Coronary artery (tissue), 2 donors: ENCODE measurements around the gene MEG3.

Experiments
- DNase-seq: peaks from one replicate; pipeline ENCODE4 v3.0.0-alpha.2; 2017; ENCODE audit warnings: low spot score
- H3K27ac ChIP-seq, 2 donors: fragments of 200-600 bp; sonication (generic); one replicate each; pipeline ENCODE4 v1.5.1; 2016 to 2019
- H3K4me3 ChIP-seq: fragments of 200-600 bp; sonication (generic); 2 replicates; pipeline ENCODE4 v1.5.1; 2016; ENCODE audit warnings: mild to moderate bottlenecking, moderate library complexity
- TF ChIP-seq, protein P1 (sequence below): fragments of 200-600 bp; sonication (generic); IDR thresholded peaks from one replicate; pipeline ENCODE4 v1.5.1; 2019; ENCODE audit warnings: antibody characterized with exemption

Gene MEG3

DNA sequence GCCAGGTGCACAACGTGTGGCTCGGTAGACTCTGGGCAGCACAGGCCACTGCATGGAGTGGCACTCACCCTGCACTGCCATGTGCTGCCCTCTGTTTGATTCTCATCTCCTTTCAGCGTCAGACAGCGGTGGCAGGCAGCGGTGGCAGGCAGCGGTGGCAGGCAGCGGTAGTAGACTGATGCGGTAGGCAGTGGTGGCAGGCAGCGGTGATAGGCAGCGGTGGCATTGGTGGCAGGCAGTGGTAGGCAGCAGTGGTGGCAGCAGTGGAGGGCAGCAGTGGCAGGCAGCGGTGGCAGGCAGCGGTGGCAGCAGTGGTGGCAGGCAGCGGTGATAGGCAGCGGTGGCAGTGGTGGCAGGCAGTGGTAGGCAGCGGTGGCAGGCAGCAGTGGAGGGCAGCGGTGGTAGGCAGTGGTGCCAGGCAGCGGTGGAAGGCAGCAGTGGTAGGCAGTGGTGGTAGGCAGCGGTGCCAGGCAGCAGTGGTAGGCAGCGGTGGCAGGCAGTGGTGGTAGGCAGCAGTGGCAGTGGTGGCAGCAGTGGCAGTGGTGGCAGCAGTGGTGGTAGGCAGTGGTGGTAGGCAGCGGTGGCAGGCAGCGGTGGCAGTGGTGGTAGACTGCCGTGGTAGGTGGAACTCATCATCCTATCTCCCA is 6.0 kb upstream of the MEG3 start:
- H3K27ac ChIP-seq: no peak overlapping the region
- H3K4me3 ChIP-seq: no peak overlapping the region
- DNase-seq: no peak
- TF ChIP-seq, protein P1, sequence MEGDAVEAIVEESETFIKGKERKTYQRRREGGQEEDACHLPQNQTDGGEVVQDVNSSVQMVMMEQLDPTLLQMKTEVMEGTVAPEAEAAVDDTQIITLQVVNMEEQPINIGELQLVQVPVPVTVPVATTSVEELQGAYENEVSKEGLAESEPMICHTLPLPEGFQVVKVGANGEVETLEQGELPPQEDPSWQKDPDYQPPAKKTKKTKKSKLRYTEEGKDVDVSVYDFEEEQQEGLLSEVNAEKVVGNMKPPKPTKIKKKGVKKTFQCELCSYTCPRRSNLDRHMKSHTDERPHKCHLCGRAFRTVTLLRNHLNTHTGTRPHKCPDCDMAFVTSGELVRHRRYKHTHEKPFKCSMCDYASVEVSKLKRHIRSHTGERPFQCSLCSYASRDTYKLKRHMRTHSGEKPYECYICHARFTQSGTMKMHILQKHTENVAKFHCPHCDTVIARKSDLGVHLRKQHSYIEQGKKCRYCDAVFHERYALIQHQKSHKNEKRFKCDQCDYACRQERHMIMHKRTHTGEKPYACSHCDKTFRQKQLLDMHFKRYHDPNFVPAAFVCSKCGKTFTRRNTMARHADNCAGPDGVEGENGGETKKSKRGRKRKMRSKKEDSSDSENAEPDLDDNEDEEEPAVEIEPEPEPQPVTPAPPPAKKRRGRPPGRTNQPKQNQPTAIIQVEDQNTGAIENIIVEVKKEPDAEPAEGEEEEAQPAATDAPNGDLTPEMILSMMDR: no peak

DNA sequence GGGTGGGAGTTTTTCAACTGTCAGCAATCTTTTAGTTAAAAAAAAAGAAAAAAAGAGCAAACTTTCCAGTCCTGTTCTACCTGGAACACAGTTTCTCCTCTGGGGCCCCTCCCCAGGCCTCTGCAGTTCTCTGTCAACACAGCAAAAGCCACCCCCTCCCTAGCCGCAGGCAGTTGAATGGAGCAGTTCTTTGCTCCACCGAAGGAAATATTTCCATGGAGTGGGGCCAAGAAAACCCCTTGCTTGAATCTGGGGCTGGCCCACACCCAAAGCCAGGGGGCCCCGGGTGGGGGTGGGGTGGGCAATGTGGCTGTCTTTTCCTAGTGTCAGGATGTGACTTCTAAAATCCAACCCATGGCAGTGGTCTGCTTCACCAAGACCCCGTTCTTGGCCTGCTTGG is 5.0 kb upstream of the MEG3 start:
- DNase-seq: no peak
- TF ChIP-seq, protein P1: no peak
- Histone ChIP-seq H3K4me3 (no peak overlapping the region), H3K27ac (no peak overlapping the region)

DNA sequence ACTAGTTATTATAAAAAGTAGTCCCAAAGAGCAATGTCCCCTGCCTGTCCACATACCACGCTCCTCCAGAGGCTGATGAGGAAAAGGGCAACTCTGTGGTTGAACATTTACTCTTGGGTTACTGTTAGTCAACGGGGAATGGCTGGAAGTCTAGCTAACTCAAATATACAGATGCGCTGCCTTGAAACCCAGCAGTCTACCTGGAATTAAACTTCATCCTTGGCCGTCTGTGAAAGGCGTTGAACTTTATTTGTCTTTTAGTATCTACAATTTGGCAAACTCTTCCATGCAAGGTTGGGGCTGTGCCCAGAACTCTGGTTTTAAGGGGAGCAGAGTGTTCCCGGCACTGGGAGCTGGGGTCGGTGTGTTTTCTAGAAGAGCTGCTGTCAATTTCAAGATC is 3.9 kb upstream of the MEG3 start:
- Histone ChIP-seq H3K4me3 (no peak overlapping the region), H3K27ac (no peak overlapping the region)
- TF ChIP-seq, protein P1: no peak
- no peak for DNase-seq

DNA sequence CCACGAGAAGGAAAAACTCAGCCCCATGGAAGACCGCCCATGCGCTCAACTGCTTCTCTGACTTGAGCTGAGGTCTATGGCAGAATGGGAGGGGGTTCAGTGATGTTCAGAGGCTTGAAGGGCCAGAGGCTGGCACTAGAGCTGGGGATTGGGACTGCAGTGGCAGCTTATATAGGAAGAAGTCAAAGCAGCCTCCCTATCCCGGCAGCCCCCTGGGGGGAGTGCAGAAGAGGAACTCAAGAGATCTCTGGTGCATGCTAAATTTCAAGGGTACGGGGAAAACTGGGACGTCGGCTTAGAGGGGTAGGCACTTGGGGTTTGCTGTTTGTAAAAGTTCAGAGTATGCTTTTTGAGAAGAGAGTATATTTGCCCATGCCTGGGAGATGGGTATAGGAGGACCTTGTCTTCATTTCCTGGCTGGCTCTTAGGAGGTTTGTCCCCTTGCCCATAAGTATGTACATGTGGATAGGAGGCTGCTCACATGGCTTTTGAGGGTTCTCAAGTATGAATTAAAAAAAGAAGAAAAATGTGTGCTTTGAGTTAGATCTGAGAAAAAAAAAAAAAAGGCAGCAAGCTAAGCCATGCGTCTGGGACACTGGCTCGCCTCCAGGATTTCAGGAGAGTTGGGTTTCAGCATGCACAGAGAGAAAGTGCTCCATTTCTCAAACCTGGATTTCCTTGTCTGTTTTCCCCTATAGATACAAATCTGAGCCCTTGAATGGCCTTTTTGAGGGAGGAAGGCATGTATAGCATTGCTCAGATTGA is 3.2 kb upstream of the MEG3 start:
- no peak overlapping the region for H3K4me3 ChIP-seq
- no peak overlapping the region for H3K27ac ChIP-seq
- DNase-seq: no peak
- TF ChIP-seq, protein P1: no peak

DNA sequence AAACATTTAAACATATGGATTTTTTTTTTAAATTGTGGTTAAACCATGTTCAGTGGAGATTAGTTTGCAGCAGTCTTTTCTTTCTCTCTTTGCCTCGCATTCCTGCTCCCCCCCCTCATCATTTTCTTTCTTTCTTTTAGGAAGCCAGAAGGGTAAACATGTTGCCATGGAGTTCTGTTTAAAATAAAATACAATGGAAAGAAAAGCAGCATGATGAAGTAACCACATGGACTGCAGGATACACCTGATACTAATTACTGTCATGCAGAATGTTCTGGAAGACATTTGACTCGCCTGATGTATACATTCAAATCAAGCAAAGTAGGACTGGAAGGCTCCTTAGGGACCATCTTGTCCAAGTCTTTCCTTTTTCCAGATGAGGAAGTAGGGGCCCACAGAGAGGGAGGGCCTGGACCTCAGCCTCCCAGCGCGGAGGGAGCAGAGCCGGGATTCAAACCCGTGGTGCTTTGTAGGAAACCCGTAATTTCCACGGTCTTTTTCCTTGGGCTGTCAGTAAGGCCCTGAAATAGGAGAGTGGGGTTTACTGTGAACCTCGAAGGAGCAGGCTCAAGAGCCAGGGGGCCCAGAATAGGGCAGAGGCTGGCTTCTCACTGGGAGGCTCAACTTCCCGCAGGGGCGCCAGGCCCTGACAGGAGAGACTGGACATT is 2.4 kb upstream of the MEG3 start:
- TF ChIP-seq, protein P1: no peak
- H3K4me3 ChIP-seq: no peak overlapping the region
- no peak overlapping the region for H3K27ac ChIP-seq
- no peak for DNase-seq

DNA sequence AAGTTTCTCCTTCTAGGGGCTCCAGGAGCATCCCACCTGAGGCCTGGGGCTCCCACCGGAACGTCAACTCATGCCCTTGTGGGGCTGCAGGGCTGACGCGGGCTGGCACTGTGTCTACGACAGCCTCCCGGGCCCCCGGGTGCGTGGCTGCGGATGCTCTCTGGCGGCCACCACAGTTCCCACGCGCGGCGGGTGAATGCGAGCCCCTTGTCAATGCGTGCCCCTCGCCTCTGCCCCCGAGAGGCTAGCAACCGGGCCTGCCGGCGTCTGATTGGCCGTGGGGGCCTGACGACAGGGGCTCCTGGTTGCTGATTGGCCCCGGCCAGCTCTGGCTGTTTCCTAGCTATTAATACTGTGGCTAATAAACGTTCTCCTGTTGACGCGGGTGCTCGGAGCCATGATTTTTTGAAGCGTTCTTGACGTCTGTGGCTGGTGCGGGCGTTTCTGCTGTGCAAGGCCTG is 1.8 kb upstream of the MEG3 start:
- H3K27ac ChIP-seq: no peak overlapping the region
- no peak for DNase-seq

More for the DNA sequence above, 1.8 kb upstream of the MEG3 start:
- TF ChIP-seq, protein P1: no peak
- H3K4me3 ChIP-seq: no peak overlapping the region
